OCI-LY7 (cell line): ENCODE measurements around the gene CABS1. TPM values are rescaled to one million over a fixed set of nuclear protein-coding genes. Genes with fewer than 3 reads are reported as not detected.

ENCODE experiments used
- BruUV-seq: library from RNA; stranded (reverse); fragments of 400-500 nt; replicated peaks from 2 replicates; lab custom pipeline; 2021; lab: Mats Ljungman, UMichigan
- CTCF ChIA-PET: fragments of 300-600 bp; sonication (Branson Sonifier 250); formaldehyde crosslinking; loops from one replicate; lab custom pipeline; 2022; ENCODE audit warnings: antibody characterized with exemption; ENCODE audit not compliant: unreplicated experiment; lab: Charles Lee
- POLR2A ChIA-PET: fragments of 300-600 bp; sonication (Branson Sonifier 250); formaldehyde crosslinking; loops from one replicate; lab custom pipeline; 2022; ENCODE audit warnings: antibody characterized with exemption; lab: Charles Lee
- DNase-seq: peaks from one replicate; pipeline ENCODE4 v3.0.0-alpha.2; 2015; ENCODE audit warnings: low spot score
- H2AFZ ChIP-seq: fragments of 200-600 bp; sonication (generic), shearing (Covaris generic); 2 replicates; pipeline ENCODE4 v1.6.1; 2014; ENCODE audit warnings: mild to moderate bottlenecking, antibody characterized with exemption, low read length, moderate library complexity
- H3K27ac ChIP-seq: fragments of 200-600 bp; sonication (generic); 2 replicates; pipeline ENCODE4 v1.5.1; 2014; ENCODE audit warnings: mixed run types, low read depth, mild to moderate bottlenecking, moderate library complexity, low read length, inconsistent platforms; ENCODE audit not compliant: poor library complexity, severe bottlenecking
- H3K36me3 ChIP-seq: fragments of 200-600 bp; sonication (generic); 2 replicates; pipeline ENCODE4 v1.6.1; 2014; ENCODE audit warnings: mild to moderate bottlenecking, antibody characterized with exemption, low read length, moderate library complexity, mixed read lengths; ENCODE audit not compliant: insufficient read depth
- H3K4me1 ChIP-seq: fragments of 200-600 bp; sonication (generic); 2 replicates; pipeline ENCODE4 v1.5.1; 2014; ENCODE audit warnings: mild to moderate bottlenecking, low read length; ENCODE audit not compliant: insufficient read depth, poor library complexity, severe bottlenecking
- H3K4me2 ChIP-seq: fragments of 200-600 bp; sonication (generic); 2 replicates; pipeline ENCODE4 v1.6.1; 2014; ENCODE audit warnings: mild to moderate bottlenecking, low read length
- H3K4me3 ChIP-seq: fragments of 200-600 bp; sonication (generic); 2 replicates; pipeline ENCODE4 v1.5.1; 2014; ENCODE audit warnings: mild to moderate bottlenecking, low read depth, low read length; ENCODE audit not compliant: poor library complexity, severe bottlenecking
- H3K79me2 ChIP-seq: fragments of 200-600 bp; sonication (generic); 2 replicates; pipeline ENCODE4 v1.6.1; 2016; ENCODE audit warnings: low read depth, mild to moderate bottlenecking, low read length, moderate library complexity, mixed read lengths; ENCODE audit not compliant: insufficient read depth
- H3K9me2 ChIP-seq: fragments of 200-600 bp; sonication (generic); 2 replicates; pipeline ENCODE4 v1.6.1; 2016; ENCODE audit warnings: mild to moderate bottlenecking, low read length, mixed read lengths; ENCODE audit not compliant: insufficient read depth
- H3K9me3 ChIP-seq: fragments of 200-600 bp; sonication (generic); 2 replicates; pipeline ENCODE4 v1.6.1; 2014; ENCODE audit warnings: mild to moderate bottlenecking, mixed run types, low read length, mixed read lengths
- H4K20me1 ChIP-seq: fragments of 200-600 bp; sonication (generic); 2 replicates; pipeline ENCODE4 v1.6.1; 2014; ENCODE audit warnings: mild to moderate bottlenecking, antibody characterized with exemption, low read length, moderate library complexity, mixed read lengths; ENCODE audit not compliant: insufficient read depth
- EZH2phosphoT487 ChIP-seq: fragments of 200-600 bp; sonication (generic); IDR thresholded peaks from 2 replicates; pipeline ENCODE4 v1.6.1; 2018; ENCODE audit warnings: low read depth, borderline replicate concordance, mild to moderate bottlenecking, mixed run types, antibody characterized with exemption, low read length, moderate library complexity, mixed read lengths
- intact Hi-C: fragments of 100-400 bp; cut with micrococcal nuclease; formaldehyde crosslinking; loops from one replicate; pipeline ENCODE4 v1.10.0; 2022; ENCODE audit not compliant: unreplicated experiment
- total RNA-seq, 2 experiments: library from RNA; depleted of rRNA in 1 of 2; stranded (reverse); fragments of >200 nt in 1 of 2; shearing (Covaris generic) in 1 of 2; gene quantifications; 2 replicates each; pipeline ENCODE4 v1.2.3, GENCODE V29; 2014 to 2022
- TF ChIP-seq, protein P1 (sequence below): fragments of 200-600 bp; sonication (generic); conservative IDR thresholded peaks from 2 replicates; pipeline ENCODE4 v1.5.1; 2014; ENCODE audit warnings: mild to moderate bottlenecking, antibody characterized with exemption, low read length, moderate library complexity, mixed read lengths

The CABS1 gene
- total RNA-seq, 2 experiments from 2014 or later = not detected

DNA sequence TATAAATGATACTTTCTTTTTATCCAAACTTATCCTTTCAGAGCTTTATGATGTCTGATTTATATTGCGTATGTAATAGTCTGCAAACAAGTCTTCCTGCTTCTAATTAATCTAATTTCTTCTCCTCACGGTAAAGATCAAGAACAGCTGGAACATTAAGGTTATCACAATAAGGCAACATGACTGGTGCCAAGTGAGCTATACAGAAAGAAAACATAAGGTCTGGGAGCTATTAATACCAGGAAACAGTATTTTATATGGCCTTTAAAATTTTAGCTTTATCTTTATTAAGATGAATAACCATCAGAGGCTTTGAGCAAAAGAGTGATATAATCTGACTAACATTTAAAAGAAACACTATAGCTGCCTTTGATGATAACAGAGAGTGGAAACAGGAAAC is 28.7 kb upstream of the CABS1 start:
- Histone ChIP-seq H3K79me2 (no peaks in the 10 kb centered on the region), H3K9me3 (no peaks in the 10 kb centered on the region), H3K4me3 (no peak overlapping the region), H3K36me3 (no peaks in the 10 kb centered on the region), H3K4me2 (no peak overlapping the region), H2AFZ (no peak overlapping the region), H4K20me1 (no peaks in the 10 kb centered on the region), H3K4me1 (no peaks in the 10 kb centered on the region), H3K9me2 (no peaks in the 10 kb centered on the region), H3K27ac (no peak overlapping the region)
- POLR2A ChIA-PET = interaction anchor here (0.9 kb wide), 2 partner anchors 9 to 11 kb away, joined by 3 to 5 read pairs; no protein-coding TSS in a partner anchor
- intact Hi-C loops = no loop called here
- no TSS peak for BruUV-seq
- TF ChIP-seq, protein P1, sequence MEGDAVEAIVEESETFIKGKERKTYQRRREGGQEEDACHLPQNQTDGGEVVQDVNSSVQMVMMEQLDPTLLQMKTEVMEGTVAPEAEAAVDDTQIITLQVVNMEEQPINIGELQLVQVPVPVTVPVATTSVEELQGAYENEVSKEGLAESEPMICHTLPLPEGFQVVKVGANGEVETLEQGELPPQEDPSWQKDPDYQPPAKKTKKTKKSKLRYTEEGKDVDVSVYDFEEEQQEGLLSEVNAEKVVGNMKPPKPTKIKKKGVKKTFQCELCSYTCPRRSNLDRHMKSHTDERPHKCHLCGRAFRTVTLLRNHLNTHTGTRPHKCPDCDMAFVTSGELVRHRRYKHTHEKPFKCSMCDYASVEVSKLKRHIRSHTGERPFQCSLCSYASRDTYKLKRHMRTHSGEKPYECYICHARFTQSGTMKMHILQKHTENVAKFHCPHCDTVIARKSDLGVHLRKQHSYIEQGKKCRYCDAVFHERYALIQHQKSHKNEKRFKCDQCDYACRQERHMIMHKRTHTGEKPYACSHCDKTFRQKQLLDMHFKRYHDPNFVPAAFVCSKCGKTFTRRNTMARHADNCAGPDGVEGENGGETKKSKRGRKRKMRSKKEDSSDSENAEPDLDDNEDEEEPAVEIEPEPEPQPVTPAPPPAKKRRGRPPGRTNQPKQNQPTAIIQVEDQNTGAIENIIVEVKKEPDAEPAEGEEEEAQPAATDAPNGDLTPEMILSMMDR = no peak
- TF ChIP-seq EZH2phosphoT487 = no peak
- CTCF ChIA-PET = no interaction called here
- no peak for DNase-seq

DNA sequence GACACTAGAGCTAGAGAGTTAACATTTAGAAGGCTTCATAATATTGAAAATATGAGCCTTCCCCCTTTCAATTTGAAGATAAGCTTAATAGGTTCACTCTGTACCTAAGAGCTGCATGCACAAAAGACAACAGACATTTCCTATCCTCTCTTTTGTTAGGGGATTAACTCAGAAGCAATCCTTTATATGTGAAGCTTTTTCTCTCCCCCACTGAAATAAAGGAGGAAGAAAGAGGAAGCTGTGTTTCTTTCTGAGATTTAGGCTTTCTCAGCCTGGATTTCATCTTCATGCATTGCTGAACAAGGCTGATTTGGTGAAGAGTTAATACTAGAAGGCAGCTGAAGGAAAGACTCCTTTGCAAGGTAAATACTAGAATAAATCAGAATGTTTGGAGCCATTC is 21.0 kb upstream of the CABS1 start:
- CTCF ChIA-PET = no interaction called here
- no TSS peak for BruUV-seq

DNA sequence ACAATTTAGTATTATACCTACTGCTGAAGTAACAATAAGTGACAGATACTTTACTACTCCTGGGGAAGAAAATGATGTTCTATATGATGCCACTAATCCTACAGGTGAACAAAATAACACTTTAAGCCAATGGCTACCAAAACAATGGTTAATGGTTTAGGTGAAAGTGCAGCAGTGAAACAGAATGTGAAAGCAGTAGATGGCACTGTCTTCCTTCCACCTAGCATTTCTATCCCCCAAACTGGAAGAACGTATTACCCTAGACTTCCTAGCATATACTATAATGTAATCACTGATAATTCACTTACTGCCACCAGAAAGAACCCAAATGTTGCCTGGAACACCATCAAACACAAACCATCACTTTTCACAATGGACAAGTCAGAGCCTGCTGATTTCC is 18.9 kb upstream of the CABS1 start:
- no peaks in the 10 kb centered on the region for H3K9me3 ChIP-seq
- H3K79me2 ChIP-seq = no peaks in the 10 kb centered on the region
- ChIA-PET CTCF (no interaction called here), POLR2A (no interaction called here)
- DNase-seq = no peak
- H3K4me3 ChIP-seq = no peak overlapping the region
- intact Hi-C loops = loop anchor here (10.0 kb wide), 1 partner anchor 189 kb away; no protein-coding TSS in a partner anchor
- H3K27ac ChIP-seq = no peak overlapping the region
- no peaks in the 10 kb centered on the region for H4K20me1 ChIP-seq
- no peak overlapping the region for H2AFZ ChIP-seq
- TF ChIP-seq, protein P1 = 0 out of 2 replicates have a peak, but pooled peaks have one; percentile 24
- TF ChIP-seq EZH2phosphoT487 = no peak
- H3K4me2 ChIP-seq = no peak overlapping the region
- BruUV-seq = no TSS peak
- H3K4me1 ChIP-seq = no peaks in the 10 kb centered on the region
- no peaks in the 10 kb centered on the region for H3K9me2 ChIP-seq
- H3K36me3 ChIP-seq = no peaks in the 10 kb centered on the region

More for the DNA sequence above, 21.0 kb upstream of the CABS1 start:
- Histone ChIP-seq H3K4me3 (no peak overlapping the region), H2AFZ (no peak overlapping the region), H3K79me2 (no peaks in the 10 kb centered on the region), H3K9me3 (no peaks in the 10 kb centered on the region), H3K9me2 (no peaks in the 10 kb centered on the region), H3K4me2 (no peak overlapping the region), H3K27ac (no peak overlapping the region), H3K4me1 (no peaks in the 10 kb centered on the region), H3K36me3 (no peaks in the 10 kb centered on the region), H4K20me1 (no peaks in the 10 kb centered on the region)
- no peak for DNase-seq
- POLR2A ChIA-PET = interaction anchor here (1.1 to 1.3 kb wide), 3 partner anchors 9 to 192 kb away, joined by 3 to 4 read pairs (median 3); no protein-coding TSS in a partner anchor
- intact Hi-C loops = loop anchor here (10.0 kb wide), 1 partner anchor 191 kb away; no protein-coding TSS in a partner anchor
- TF ChIP-seq, protein P1 = no peak
- no peak for TF ChIP-seq EZH2phosphoT487
